HCT116 (cell line): Measurements from ENCODE around the gene COL19A1. TPM values are rescaled to one million over a fixed set of nuclear protein-coding genes. Genes with fewer than 3 reads are reported as not detected.
"Not testable (repeated sequence)": the region's sequence is repeated elsewhere in the genome, so short reads cannot be mapped to it uniquely, and the experiment has no call there.

Source experiments
- ATAC-seq: fragments of 200-7000 bp; cut with Tn5 transposase; 2 replicates; pipeline ENCODE4 v1.9.1; 2020; ENCODE audit warnings: mild to moderate bottlenecking, moderate library complexity
- BruUV-seq: library from RNA; stranded (reverse); fragments of 400-500 nt; replicated peaks from 2 replicates; lab custom pipeline; 2021; lab: Mats Ljungman, UMichigan
- CTCF ChIA-PET: fragments of 300-600 bp; sonication (Branson Sonifier 250); formaldehyde crosslinking; loops from one replicate; lab custom pipeline; 2021; ENCODE audit warnings: antibody characterized with exemption; lab: Charles Lee
- POLR2A ChIA-PET: fragments of 300-600, 350-600 bp; sonication (Branson Sonifier 250); formaldehyde crosslinking; loops from one replicate; lab custom pipeline; 2021; ENCODE audit warnings: antibody characterized with exemption; lab: Charles Lee
- RAD21 ChIA-PET, 2 experiments: fragments of 300-600 bp; sonication (Branson Sonifier 250); formaldehyde crosslinking; loops; one replicate each; lab custom pipeline; 2023; ENCODE audit warnings: low total read pairs in 2 of 2; ENCODE audit not compliant: uncharacterized antibody in 2 of 2, unreplicated experiment in 2 of 2, low non-redundant PET in 1 of 2; lab: Charles Lee
- DNase-seq: peaks from one replicate; pipeline ENCODE4 v3.0.0-alpha.2; 2010; ENCODE audit warnings: low read depth, low spot score
- H2AFZ ChIP-seq: fragments of 200-600 bp; shearing (Covaris generic), sonication (generic); 2 replicates; pipeline ENCODE4 v1.6.1; 2017; ENCODE audit warnings: low read depth, mixed run types, mixed read lengths, antibody characterized with exemption, low read length; ENCODE audit not compliant: poor library complexity, severe bottlenecking
- H3K27ac ChIP-seq: 2 replicates; pipeline ENCODE4 v1.5.1; 2012; ENCODE audit warnings: low read depth, low read length
- H3K27me3 ChIP-seq: fragments of 200-600 bp; sonication (generic); 2 replicates; pipeline ENCODE4 v1.6.1; 2016; ENCODE audit warnings: mixed run types, low read length, mixed read lengths; ENCODE audit not compliant: insufficient read depth
- H3K36me3 ChIP-seq, 2 experiments: fragments of 200-500 bp in 1 of 2; fragments of 200-600 bp in 1 of 2; sonication (Bioruptor generic) in 1 of 2; sonication (generic) in 1 of 2; 2 replicates each; pipeline versions ENCODE4 v1.5.1 to v1.6.1; 2014 to 2016; ENCODE audit warnings: low read length in 2 of 2, inconsistent platforms in 1 of 2, mixed read lengths in 1 of 2, mixed run types in 1 of 2; ENCODE audit not compliant: insufficient read depth in 2 of 2, control insufficient read depth in 1 of 2
- H3K4me1 ChIP-seq, 2 experiments: fragments of 200-600 bp in 1 of 2; sonication (generic) in 1 of 2; 2 replicates each; pipeline versions ENCODE4 v1.5.1 to v1.6.1; 2012 to 2017; ENCODE audit warnings: low read length in 2 of 2, inconsistent platforms in 1 of 2, mild to moderate bottlenecking in 1 of 2, mixed read lengths in 1 of 2, mixed run types in 1 of 2, moderate library complexity in 1 of 2; ENCODE audit not compliant: insufficient read depth in 2 of 2, control insufficient read depth in 1 of 2
- H3K4me2 ChIP-seq: fragments of 200-600 bp; sonication (generic); 2 replicates; pipeline ENCODE4 v1.6.1; 2017; ENCODE audit warnings: mixed run types, low read length, mixed read lengths
- H3K4me3 ChIP-seq, 2 experiments: fragments of 200-600 bp in 1 of 2; sonication (generic) in 1 of 2; replicated peaks in 1 of 2; 2 replicates each; pipeline ENCODE4 v1.5.1; 2011 to 2016; ENCODE audit warnings: low read length in 2 of 2, control low read depth in 1 of 2, low read depth in 1 of 2, mild to moderate bottlenecking in 1 of 2, mixed read lengths in 1 of 2, mixed run types in 1 of 2
- H3K79me2 ChIP-seq: fragments of 200-600 bp; sonication (generic); 2 replicates; pipeline ENCODE4 v1.6.1; 2017; ENCODE audit warnings: mild to moderate bottlenecking, mixed run types, low read length, moderate library complexity, mixed read lengths; ENCODE audit not compliant: insufficient read depth
- H3K9ac ChIP-seq: fragments of 200-600 bp; sonication (generic); 2 replicates; pipeline ENCODE4 v1.6.1; 2016; ENCODE audit warnings: low read length, mixed read lengths
- H3K9me2 ChIP-seq: fragments of 200-600 bp; sonication (generic), shearing (Covaris generic); 2 replicates; pipeline ENCODE4 v1.6.1; 2017; ENCODE audit warnings: mixed run types, mild to moderate bottlenecking, moderate library complexity; ENCODE audit not compliant: insufficient read depth
- H3K9me3 ChIP-seq, 2 experiments: fragments of 200-500 bp in 1 of 2; fragments of 200-600 bp in 1 of 2; sonication (Bioruptor generic) in 1 of 2; sonication (generic) in 1 of 2; 2 replicates each; pipeline ENCODE4 v1.6.1; 2014 to 2017; ENCODE audit warnings: low read length in 2 of 2, mixed read lengths in 2 of 2, inconsistent platforms in 1 of 2, low read depth in 1 of 2, mild to moderate bottlenecking in 1 of 2, mixed run types in 1 of 2, moderate library complexity in 1 of 2; ENCODE audit not compliant: control insufficient read depth in 1 of 2, insufficient read depth in 1 of 2
- H4K20me1 ChIP-seq: fragments of 200-600 bp; sonication (generic), shearing (Covaris generic); 2 replicates; pipeline ENCODE4 v1.6.1; 2017; ENCODE audit warnings: mixed run types, mild to moderate bottlenecking, moderate library complexity; ENCODE audit not compliant: insufficient read depth
- EGR1 ChIP-seq: IDR thresholded peaks from 2 replicates; pipeline ENCODE4 v1.6.1; 2012; ENCODE audit warnings: low read depth
- SRF ChIP-seq: IDR thresholded peaks from 2 replicates; pipeline ENCODE4 v1.6.1; 2012; ENCODE audit warnings: low read depth
- intact Hi-C: fragments of 100-400 bp; cut with micrococcal nuclease; formaldehyde crosslinking; loops from 2 replicates; pipeline ENCODE4 v1.10.0; 2022
- total RNA-seq: library from RNA; stranded (reverse); gene quantifications from one replicate; pipeline ENCODE4 v1.2.1, GENCODE V29; 2021; ENCODE audit not compliant: unreplicated experiment
- TF ChIP-seq, protein P1 (sequence below): IDR thresholded peaks from 2 replicates; pipeline ENCODE4 v1.6.1; 2011; ENCODE audit warnings: mild to moderate bottlenecking, low read length, moderate library complexity; ENCODE audit not compliant: insufficient replicate concordance; ENCODE audit errors: extremely low read depth

COL19A1 gene
- total RNA-seq, 1 experiment from 2014 or later: not detected

DNA sequence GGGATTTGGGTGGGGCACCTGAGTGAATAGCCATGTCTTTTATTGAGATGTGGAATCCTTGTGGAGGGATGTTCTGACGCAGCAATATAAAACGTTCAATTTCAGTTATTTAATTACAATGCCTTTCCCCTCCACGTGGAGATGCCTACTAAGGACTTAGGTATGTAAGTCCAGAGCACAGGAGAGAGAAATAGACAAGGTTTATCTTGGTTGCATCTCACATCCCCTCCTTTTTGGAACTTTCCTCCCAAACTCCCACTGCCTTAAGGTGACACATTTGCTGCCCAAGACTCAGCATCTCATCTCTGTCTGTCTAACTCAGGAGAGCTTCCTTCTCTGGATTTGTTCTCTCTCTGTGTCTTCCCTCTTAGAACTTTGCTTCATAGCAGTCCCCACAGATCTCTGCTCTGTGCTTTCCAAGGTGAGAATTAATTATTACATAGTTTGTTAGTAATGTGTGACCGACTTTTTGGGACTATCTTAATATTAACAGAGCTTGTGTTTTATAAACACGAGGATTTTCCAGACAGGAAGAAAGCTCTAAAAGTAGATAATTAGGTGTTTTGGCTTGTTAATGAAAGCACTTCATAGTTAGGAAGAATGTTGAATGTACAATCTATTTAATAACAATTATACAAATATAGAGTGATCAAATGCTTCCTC lies 52.6 kb downstream of the COL19A1 start (continued):
- TF ChIP-seq, protein P1, sequence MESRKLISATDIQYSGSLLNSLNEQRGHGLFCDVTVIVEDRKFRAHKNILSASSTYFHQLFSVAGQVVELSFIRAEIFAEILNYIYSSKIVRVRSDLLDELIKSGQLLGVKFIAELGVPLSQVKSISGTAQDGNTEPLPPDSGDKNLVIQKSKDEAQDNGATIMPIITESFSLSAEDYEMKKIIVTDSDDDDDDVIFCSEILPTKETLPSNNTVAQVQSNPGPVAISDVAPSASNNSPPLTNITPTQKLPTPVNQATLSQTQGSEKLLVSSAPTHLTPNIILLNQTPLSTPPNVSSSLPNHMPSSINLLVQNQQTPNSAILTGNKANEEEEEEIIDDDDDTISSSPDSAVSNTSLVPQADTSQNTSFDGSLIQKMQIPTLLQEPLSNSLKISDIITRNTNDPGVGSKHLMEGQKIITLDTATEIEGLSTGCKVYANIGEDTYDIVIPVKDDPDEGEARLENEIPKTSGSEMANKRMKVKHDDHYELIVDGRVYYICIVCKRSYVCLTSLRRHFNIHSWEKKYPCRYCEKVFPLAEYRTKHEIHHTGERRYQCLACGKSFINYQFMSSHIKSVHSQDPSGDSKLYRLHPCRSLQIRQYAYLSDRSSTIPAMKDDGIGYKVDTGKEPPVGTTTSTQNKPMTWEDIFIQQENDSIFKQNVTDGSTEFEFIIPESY: no peak
- TF ChIP-seq SRF (no peak), EGR1 (no peak)

DNA sequence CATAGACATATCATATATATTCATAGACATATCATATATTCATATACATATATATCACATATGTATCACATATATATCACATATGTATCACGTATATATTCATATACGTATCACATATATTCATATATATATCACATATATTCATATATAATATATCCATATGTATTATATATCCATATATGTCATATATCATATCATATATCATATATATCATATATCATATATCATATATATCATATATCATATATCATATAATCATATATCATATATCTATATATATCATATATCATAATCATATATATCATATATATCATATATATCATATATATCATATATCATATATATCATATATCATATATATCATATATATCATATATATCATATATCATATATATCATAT lies 54.7 kb downstream of the COL19A1 start:
- ATAC-seq, RAD21 ChIA-PET: not testable (repeated sequence)

DNA sequence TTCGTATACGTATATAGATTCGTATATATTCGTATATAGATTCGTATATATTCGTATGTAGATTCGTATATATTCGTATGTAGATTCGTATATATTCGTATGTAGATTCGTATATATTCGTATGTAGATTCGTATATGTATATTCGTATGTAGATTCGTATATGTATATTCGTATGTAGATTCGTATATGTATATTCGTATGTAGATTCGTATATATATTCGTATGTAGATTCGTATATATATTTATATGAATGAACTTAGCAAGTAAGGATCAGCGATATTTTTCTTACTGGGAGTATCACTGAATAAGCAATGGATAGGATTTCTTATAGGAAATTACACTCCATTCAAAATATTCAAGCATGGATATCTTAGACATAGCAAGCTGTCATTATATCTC lies 55.3 kb downstream of the COL19A1 start:
- H3K27ac ChIP-seq, RAD21 ChIA-PET, H3K4me3 ChIP-seq, H3K9me2 ChIP-seq, H2AFZ ChIP-seq, CTCF ChIA-PET, H3K9ac ChIP-seq, intact Hi-C loops, H3K27me3 ChIP-seq, BruUV-seq, H3K79me2 ChIP-seq, DNase-seq, ATAC-seq, H3K4me2 ChIP-seq, H3K9me3 ChIP-seq, H3K36me3 ChIP-seq, H4K20me1 ChIP-seq, POLR2A ChIA-PET: not testable (repeated sequence)
- H3K4me1 ChIP-seq: peaks cover 0 to 14% of the 10 kb centered on the region in 2 experiments; a peak in 2 of 4 replicates

More for the DNA sequence above, 54.7 kb downstream of the COL19A1 start:
- H3K79me2 ChIP-seq, BruUV-seq, H3K4me2 ChIP-seq, H3K4me3 ChIP-seq, H3K36me3 ChIP-seq, H3K27me3 ChIP-seq, H4K20me1 ChIP-seq, H3K27ac ChIP-seq, DNase-seq, POLR2A ChIA-PET, H3K9me2 ChIP-seq, H2AFZ ChIP-seq, H3K9ac ChIP-seq, CTCF ChIA-PET, H3K9me3 ChIP-seq, intact Hi-C loops: not testable (repeated sequence)
- H3K4me1 ChIP-seq: peaks cover 0 to 14% of the 10 kb centered on the region in 2 experiments; a peak in 2 of 4 replicates
